Measurements from ENCODE around the gene ARNT2.

The ARNT2 gene

DNA sequence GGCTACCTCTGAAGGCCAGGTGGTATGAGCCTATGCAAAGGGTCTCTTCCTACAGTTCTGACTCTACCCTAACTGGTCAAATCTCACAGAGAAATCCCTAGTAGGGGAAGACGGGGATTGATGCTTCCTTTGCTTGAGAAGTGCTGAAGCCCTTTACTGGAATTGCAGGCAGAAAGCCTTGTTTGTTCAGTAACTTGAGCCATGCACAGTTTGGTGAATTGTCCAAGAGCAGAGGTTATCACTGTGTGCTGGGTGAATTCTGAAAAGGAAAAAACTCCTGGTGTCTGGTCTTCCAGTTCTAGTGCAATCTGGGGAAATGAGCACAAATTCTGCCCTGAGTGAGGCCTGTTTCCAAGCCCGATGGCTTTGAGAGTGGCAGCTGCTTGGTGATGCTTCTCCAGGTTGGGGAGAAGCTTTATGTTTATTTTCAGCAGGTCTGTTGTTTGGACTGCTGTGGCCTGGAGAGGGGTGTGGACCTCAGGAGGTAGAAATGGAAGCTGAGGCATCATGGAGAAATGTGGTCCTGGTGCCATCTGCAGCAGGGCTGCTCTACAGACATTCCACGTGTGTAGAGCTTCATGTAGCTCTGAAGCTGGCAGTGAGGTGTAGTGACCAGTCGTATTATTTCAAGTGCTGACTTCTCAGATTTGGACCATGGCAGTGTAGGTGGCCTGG, 60.9 kb downstream of the ARNT2 start:
- DNase-seq (ENCODE audit: low read depth in 2 of 3, low spot score in 1 of 3), result no peak

- DNase-seq (ENCODE audit: low read depth in 2 of 3, low spot score in 1 of 3), result no peak
Measured at GRCh38 chr15:80465626-80466005, 61.4 kb downstream of the ARNT2 start.

DNA sequence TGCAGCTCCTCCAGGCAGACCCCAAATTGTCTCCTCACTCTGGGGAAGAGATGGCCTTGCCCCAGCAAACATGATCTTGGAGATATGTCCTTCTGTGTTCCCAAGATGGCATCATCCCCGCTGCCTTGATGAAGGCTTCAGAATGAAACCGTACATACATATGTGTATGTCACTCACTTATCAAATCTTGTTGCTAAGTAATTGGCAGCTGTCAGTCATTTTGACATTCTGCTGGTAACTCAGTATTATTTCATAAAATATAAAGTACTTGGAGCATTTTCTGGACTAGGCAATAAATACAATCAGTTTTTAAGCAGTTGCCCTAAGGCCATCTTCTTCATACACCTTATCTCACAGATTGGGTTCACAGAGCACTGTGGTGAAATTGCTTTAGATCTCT, 62.4 kb downstream of the ARNT2 start:
- DNase-seq (ENCODE audit: low read depth in 2 of 3, low spot score in 1 of 3), result no peak

- no peak for DNase-seq (ENCODE audit: low read depth in 2 of 3, low spot score in 1 of 3)
Measured at GRCh38 chr15:80467311-80467714, 63.1 kb downstream of the ARNT2 start.

- no peak for DNase-seq (ENCODE audit: low read depth in 2 of 3, low spot score in 1 of 3)
Measured at GRCh38 chr15:80468796-80469195, 64.6 kb downstream of the ARNT2 start.

- DNase-seq (ENCODE audit: low read depth in 2 of 3, low spot score in 1 of 3), result no peak
Measured at GRCh38 chr15:80471881-80472280, 67.7 kb downstream of the ARNT2 start.

DNA sequence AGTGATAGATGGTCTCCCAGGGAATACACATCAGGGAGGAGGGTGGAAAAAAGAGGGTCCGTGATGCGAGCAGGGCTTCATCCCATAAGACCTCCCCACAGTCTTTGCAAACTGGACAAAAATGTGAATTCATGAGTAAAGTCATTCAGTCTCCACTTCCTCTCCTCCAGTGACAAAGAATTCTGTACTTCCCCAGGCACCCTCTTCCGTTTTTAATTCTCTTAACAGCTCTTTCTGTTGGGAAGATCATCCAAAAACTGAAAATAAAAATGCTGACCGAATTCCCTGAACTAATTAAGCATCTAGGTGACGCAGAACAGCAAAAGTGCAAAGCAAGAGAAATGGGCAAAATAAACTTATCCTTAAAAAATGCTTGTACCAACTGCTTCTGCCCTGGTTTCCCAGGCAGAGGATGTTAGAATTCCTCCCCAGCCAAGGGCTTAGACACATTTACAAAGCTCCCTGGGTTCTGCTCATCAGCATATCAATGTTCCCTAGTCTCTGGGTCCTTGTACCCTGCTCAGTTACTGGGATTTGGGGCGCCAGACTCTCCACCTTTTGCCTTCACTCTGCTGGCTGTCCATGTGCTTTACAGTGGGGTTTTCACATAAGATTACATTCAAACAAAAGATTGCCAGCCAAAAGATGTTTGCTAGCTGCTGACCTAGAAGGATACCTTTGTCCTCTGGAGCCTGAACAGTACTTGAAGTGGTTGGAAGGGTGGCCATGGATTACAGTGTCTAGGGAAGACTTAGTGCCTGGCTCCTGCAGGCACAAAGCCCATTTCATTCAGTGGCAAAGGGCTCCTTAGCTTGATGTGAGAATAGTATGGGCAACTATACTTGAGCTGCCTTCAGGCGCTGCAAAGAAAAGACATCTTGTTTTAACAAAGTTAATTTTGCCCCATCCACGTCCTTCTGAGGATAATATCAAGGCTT, 69.4 kb downstream of the ARNT2 start:
- no peak for DNase-seq (ENCODE audit: low read depth in 2 of 3, low spot score in 1 of 3)

DNA sequence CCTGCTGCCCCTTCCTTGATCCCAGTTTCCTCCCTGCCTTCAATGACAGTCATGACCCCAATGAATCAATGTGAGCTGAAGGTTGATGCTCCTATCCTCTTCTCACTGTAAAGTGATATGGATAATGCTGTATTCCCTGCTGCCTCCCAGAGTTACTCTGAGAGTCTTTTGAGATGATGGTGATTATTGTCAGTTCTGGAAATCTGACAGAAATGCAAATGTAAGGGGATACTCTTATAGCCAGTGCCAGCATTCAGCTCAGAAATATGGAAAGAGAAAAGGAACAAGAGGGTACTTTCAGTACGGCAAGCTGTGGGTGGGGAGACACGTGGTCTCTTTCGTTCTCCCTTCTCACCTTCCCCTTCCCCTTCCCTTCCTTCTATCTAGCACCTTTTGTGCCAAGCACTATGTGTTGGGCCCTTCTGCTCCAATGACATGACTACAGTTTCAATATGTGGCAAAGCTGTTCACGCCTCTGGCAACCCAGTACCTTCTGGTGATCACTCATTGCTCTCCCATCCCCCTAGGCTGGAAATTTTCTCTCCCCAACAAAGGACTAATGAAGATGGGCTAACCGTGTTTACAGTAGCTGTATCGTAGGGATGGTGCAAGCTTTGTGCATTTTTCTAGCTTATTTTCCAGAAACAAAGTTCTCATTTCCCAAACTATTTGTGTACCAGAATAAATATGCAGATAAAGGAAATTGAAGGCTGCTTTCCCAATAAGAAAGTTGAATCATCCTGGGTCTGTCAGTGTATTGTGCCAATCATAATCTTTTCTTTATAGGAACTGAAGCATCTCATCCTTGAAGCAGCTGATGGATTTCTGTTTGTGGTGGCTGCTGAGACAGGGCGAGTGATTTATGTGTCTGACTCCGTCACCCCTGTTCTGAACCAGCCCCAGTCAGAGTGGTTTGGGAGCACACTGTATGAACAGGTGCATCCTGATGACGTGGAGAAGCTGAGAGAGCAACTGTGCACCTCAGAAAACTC, 70.3 kb downstream of the ARNT2 start:
- DNase-seq (ENCODE audit: low read depth in 2 of 3, low spot score in 1 of 3), result no peak

- DNase-seq (ENCODE audit: low read depth in 2 of 3, low spot score in 1 of 3), result no peak
Measured at GRCh38 chr15:80475572-80475971, 71.4 kb downstream of the ARNT2 start.

GRCh38 chr15:80476036-80476435, 71.9 kb downstream of the ARNT2 start:
- no peak for DNase-seq (ENCODE audit: low read depth in 2 of 3, low spot score in 1 of 3)

- no peak for DNase-seq (ENCODE audit: low read depth in 2 of 3, low spot score in 1 of 3)
Measured at GRCh38 chr15:80478075-80478474, 73.9 kb downstream of the ARNT2 start.

DNA sequence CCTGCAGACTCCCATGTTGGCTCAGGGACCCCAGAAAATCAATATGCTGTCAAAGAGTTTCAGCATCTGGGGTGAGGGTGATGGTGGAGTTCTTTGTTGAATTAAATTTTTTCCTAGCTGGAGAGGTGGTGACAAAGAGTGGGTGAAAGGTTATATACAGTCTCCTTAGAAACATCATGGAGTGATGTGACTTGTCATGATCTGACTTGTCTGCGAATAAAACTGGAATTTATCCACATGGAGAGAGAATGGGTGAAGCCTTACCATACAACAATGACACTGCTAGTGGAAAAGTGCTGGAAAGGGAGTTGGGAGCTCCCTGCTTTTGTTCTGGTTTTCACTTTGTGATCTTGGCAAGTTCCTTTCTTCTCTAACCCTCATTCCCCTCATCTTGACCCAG, 75.0 kb downstream of the ARNT2 start:
- DNase-seq (ENCODE audit: low read depth in 2 of 3, low spot score in 1 of 3), result no peak

DNA sequence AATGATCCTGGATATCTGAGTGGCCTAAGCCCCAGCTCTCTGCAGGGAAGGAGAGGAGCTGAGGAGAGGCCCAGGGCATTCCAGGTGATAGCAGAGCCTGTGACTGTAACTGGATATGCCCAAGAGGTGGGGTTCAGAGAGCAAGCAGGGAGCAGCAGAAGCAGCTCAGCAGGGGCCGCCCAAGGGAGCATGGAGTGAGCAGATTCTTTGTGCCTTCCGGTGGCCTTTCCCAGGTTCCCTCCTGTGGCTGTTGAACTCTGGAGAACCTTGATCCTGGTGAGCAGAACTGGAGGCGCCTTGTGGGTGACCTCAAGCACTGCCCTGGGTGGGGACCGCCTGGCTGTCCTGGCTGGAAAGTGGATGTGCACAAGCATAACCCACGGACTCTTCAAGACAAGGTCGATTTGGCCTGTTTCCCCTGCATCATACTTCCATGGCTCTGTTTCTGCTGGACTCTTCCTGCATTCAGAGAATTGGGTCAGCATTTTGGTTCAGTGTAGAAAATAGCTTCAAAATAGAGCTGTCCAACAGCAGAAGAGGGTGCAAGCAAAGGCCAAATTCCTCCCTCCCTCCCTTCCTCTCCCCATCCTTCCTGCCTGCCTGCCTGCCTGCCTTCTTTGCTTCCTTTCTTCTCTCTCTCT, 76.1 kb downstream of the ARNT2 start:
- DNase-seq (ENCODE audit: low read depth in 2 of 3, low spot score in 1 of 3), result no peak

DNA sequence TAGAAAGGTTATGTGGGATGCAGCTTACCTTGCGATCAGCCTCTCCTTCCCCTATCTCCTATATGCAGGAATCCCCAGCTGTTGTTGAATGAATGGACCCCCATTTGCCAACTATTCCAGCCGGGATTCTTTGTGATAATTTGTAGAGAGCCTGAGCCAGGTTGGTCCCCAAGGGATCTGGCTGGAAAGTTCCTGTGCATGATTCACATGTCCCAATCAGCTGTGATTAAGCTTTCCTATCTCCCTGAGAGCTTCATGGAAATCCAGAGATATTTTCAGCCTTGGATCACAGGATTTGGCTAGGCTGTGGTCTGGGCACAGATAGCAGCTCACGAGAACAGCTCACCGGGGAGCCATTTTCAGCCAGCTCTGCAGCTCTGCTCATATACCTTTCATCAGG, 76.7 kb downstream of the ARNT2 start:
- DNase-seq (ENCODE audit: low read depth in 2 of 3, low spot score in 1 of 3), result no peak

- DNase-seq (ENCODE audit: low read depth in 2 of 3, low spot score in 1 of 3), result no peak
Measured at GRCh38 chr15:80482696-80483095, 78.5 kb downstream of the ARNT2 start.

DNA sequence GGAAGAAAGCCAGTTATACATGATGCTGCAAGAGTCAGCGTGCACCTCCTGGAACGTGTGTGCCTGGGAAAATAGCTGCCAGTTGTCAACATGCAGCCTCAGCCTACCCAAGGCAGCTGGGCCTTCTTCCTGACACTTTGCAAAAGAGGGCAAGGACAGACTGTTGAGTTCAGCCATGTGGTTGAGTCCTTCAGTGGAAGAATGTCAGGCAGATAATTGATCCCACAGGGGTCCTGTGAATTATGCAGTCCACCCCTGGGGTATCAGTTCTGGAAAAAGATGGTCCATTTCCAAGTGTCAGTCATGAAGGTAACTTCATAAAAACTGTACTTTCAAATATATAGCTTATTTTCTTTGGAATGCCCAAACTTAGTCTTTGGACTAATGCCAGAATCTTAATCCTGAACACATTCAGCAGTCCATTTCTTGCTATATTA, 79.6 kb downstream of the ARNT2 start:
- no peak for DNase-seq (ENCODE audit: low read depth in 2 of 3, low spot score in 1 of 3)

DNA sequence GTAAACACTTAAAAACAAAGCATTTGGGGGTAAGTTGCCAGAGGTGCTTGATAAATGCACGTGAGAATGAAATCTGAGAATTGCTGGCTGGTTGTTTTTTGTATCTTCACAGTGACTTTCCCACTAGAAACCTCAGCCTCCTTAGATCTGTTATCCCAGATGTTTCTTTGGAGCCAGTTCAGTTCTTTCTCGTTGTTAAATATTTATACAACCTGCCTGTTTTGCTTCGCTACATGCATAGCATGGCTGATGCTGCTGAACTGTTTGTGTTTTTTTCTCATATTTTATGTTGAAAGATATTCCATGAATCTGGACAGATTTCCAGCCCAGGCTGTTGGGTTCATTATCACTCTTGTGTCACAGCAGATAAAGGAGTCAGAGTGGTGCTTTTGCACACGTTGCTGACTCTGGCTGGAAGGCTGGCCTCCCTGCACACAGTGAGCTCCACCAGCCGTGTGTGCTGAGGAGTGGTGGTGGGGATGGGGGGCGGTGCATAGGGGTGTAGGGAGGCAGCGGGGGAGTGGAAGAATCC, 80.2 kb downstream of the ARNT2 start:
- no peak for DNase-seq (ENCODE audit: low read depth in 2 of 3, low spot score in 1 of 3)

DNA sequence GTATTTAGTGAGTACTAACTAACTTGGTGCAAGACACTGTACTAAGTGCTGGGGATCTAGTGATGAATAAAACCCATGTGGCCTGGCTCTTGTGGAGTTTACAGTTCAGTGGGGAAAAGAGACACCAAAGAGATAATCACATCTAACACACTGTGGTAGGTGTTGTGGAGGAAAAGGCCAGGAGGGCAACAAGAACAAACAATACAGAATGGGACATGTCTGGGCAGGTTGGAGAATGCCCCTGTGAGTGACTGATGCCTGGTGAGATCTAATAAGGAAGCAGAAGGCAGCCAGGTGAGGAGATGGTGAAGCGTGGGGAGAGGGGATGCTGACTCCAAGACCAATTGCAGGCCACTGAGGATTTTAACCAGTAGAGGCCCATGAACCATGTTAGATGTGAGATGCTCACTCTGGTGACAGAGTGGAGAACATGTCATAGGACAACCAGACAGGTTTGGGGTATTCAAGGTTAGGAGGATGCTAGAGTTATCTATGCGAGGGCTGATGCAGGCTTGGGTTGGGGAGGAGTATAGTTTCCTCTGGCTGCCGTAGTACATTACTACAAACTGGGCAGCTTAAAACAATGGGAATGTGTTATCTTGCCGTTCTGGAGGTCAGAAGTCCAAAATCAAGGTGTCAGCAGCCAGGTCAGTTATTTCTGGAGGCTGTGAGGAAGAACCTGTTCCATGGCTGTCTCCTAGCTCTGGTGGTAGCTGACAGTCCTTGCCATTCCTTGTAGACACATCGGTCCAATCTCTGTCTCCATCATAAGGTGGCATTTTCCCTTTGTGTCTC, 81.4 kb downstream of the ARNT2 start:
- no peak for DNase-seq (ENCODE audit: low read depth in 2 of 3, low spot score in 1 of 3)

GRCh38 chr15:80487839-80488390, 83.7 kb downstream of the ARNT2 start:
- DNase-seq (ENCODE audit: low read depth in 2 of 3, low spot score in 1 of 3), result no peak
